Measurements from ENCODE around the gene PRR33.

The PRR33 gene

DNA sequence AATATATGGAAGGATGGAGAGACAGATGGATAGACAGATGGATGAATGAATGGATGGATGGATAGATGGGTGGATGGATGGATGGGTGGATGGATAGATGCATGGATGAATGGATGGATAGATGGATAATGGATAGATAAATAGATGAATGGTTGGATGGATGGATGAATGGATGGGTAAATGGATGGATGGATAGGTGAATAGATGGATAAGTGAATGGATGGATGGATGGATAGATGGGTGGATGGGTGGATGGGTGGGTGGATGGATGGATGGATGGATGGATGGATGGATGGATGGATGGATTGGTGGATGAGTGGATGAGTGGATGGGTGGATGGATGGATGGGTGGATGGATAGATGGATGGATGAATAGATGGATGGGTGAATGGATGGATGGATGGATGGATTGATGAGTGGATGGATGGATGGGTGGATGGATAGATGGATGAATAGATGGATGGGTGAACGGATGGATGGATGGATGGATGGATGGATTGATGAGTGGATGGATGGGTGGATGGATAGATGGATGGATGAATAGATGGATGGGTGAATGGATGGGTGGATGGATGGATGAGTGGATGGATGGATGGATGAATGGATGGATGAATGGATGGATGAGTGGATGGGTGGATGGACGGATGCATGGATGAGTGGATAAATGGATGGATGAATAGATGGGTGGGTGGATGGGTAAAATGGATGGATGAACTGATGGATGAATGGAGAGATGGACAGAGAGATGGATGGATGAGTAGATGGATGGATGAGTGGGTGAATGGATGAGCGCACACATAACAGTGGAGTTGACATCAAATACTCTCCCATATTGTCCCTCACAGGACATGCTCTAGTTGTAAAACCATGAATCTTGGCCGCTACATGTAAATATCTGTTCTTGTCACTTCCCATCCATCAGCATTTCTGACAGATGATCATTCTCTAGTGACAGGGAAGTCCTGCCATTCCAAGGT, 30.0 kb downstream of the PRR33 start:
- DNase-seq: no peak

DNA sequence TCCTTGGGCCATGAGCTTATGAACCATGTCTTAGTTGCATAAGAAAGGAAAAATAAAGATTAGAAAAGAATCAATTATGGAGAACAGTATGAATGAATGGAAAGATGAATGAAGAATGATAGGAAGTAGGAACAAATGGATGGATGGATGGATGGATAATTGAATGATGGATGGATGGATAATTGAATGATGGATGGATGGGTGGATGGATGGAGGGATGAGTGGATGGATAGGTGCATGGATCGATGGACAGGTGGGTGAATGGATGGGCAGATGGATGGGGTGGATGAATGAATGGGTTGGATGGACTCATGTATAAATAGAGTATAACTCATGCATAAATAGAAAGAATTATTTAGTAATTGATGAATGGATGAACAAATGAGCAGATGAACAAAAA, 31.6 kb downstream of the PRR33 start:
- DNase-seq: no peak

DNA sequence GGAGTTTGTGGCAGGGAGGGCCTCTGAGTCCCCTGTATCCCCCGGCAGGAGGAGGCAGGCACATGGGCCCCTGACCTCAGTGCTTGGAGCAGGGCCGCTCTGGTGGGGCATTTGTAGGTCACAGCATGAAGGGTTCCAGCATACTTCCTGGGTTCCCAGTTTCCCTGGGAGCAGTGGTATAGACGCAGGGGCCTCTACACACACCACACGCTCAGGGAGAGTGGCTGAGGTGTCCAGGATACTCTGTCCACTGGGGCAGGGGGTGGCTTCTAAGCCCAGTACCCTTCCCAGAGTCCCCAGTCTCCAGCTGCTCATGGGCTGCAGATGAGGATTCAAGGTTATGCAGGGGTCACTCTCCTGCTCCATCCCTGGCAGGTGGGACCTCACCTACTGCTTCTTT, 32.7 kb downstream of the PRR33 start:
- DNase-seq: no peak

DNA sequence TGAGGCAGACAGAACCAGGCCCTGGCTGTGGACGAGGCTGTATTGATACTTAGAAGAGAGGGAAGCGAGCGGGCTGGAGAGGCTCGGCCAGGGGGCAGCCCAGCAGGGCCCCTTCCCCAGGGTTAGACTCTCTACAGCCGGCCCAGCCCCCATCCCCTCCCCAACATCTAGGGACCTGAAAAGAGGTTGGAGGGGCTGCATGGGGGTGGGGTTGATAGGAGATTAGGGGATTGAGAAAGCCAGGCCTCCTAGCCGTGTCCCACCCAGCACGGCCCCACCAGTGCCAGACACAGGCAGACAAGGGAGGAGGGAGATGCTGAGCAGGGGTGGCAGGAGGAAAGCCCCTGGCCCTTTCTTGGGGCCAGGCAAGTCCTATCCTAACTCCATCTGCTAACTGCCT, 33.1 kb downstream of the PRR33 start:
- no peak for DNase-seq

DNA sequence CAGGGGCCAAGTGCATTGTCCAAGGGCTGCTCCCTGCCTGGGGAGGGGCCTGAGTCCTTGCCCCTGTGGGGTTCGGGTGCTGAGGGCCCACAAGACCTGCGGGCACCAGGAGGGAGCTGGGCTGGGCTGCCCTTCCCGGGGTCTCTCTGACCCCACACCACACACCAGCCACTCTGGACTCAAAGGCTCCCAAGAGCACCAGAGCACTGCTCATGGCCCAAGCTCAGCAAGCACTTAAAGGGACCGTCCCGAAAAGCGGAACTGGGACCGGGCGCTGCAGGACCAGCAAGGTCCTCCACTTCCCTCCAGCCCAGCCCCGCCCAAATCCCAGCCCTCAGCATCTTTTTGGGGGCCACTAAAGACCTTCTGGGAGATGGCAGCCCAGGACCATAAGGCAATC, 33.5 kb downstream of the PRR33 start:
- no peak for DNase-seq

DNA sequence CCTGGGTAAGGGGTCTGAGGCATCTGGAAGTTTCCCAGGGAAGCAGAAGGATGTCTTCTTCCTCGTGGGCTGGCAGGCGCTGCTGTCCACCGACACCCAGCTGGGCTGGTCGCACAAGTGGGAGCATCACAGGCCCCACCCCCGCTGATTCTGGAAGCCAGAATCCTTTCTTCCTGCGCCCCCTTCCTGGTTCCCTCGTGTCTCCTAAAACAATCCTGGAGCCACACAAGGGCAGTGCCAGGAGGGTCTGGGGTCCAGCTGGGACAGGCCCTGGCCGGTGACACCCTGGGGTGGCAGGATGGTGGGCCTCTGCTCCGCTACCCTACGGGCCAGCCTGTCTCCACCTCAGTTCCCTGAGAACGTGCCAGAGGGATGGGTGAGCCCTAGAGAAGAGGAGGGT, 34.6 kb downstream of the PRR33 start:
- no peak for DNase-seq

DNA sequence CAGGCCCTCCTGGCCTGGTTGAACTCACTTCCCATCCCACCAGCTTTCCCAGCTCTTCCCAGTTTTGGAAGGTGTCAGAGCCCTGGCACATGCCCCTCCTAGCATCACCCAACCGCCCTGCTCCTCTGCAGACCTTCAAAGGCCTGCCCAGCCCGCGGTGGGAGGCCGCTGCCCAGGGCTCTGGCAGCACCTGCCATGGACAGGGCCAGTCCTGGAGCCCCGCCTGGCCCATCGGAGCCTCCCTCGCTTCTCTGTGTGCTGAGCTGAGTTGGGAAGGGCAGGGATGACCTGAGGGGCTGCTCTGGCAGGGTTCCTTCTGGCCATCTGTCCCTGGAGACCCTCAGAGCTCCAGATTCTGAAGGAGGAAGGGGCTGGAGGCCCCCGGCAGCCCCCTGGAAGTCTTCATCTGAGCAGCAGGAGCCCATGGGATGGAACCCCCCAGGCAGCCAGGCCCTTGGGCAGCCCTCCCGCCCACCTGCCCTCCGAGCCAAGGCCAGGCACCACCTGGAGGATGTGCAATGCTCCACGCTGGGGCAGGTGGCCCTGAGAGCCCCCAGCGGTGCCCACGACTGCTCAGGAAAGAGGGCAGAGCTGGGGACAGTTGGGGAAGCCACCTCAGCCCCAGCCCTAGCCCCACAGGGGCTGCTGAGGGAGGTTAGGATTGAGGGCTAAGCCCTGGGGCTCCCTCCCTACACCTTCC, 35.2 kb downstream of the PRR33 start:
- DNase-seq: no peak

DNA sequence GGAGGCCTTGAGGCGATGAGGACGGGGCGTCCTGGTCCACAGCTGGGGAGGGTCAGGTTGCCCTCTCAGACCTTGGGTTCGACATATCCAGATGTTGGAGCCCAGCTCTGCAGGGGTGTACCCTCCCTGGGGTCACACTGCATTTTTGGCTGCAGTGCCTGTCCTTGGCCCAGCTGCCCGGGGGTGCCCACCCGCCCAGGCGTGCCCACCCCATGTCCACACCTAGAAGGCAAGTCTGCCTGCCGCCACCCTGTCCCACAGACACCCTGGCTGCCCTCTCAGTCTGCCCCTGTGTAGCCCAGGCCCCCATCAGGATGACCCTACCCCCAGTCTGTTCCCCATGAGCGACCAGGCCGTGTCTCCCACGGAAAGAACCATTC, 35.8 kb downstream of the PRR33 start:
- DNase-seq: no peak

DNA sequence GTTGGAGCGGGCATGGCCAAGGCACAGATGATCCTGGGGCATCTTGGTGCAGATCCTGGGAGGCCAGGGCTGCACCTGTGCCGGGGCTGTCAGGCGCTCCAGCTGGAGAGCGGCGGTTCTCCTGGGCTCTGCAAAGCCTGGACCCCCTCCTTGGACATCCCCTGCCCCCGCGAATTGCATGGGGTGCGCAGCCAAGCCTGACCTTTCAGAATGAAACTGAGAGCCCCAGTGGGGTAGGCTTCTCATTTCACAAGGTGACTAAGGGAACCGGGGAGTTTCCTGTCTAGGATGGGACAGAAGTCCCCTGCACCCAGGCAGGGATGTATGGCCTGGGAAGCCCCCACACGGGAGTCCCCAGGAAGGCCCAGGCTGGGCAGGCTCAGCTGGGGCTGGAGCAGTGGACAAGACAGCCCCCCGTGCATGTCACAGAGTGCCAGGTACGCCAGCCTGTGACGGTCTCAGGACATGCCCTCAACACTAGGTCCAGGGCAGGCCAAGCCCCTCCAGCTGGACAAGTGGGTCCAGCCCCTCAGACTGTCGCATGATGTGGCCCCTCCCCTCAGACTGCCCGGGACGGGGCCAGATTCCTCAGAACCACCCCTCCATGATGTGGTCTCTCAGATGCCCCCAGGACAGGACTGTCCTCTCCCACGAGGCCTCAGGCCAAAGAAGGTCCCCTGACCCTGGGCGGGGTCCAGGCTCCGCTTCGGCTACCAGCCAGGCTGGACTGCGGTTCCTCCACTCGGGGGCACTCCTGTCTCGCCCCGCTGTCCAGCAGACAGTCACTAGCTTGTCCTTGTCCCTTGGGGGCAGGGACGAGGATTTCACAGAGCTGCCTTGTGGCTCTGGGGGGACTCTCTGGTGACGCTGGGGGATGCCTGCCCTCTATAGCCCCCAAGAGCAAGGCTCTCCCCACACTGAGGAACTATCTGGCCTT, 36.5 kb downstream of the PRR33 start:
- no peak for DNase-seq

DNA sequence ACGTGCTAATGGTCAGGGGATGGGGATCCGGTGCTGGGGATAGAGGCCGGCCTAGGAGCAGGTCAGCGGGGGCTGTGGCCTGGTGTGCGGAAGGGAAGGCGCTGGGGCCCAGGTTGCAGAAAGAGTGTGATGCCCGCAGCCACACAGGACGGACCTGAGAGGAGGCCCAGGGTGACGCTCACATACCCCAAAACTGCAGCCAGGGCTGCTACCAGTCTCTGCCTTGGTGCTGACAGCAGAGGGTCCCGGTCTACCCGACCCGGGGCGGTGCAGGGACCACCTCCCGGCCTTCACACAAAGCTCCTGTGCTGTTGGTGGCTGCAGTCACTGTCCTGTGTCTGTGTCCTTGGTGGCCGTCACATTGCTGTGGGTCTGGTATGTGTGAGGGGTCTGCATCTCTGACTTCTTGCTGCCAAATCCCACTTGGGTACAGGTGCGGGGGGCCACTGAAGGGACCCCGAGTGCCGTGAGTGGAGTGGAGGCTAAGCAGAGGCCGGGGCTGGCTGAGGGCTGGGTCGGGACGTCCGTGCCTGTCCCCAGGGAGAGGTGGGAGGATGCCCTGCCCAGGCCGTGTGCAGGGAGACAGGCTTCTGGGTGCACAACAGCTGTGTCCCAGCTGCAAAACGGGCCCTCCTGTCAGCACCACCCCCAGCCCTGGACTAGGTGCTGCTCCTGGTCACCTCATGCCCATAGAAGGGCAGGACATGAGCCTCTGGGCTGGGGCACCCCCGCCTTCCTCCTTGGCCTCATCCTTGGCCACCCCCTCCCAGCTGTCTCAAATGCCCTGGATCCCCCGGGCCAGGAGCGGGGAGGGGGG, 37.4 kb downstream of the PRR33 start:
- no peak for DNase-seq

DNA sequence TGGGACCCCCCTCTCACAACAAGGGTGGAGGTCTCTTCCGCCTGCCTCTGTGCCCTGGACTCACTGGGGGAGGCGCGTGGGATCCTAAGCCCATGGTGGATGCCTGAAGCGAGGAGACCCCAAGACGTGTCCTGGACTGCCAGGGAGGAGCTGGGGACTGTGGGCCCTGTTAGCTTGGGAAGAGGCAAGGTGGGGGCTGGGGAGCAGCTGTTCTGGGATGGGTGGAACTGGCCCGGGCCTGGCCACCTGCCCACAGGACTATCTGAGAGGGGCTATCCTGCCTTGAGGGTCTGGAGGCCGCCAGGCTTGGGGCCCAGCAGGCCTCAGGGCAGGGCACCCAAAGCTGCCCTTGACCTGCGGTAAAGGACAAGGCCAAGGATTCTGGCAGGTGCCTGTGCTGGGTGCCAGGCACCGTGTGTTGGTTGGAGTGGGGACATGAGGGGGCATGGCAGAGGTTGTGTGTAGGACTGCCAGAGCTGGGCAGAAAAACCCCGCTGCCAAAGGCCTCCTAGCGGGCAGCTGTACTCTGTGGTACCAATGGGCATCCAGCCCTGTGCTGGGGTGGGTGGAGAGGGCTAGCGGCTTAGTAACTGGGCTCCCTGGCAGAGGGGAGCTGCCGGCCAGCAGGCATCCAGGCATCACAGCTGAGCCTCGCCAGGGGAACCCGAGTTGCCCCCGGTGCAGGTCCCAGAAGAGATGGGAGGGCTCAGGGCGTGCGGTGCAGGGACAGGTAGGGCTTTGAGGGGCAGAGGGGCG, 38.1 kb downstream of the PRR33 start:
- no peak for DNase-seq

DNA sequence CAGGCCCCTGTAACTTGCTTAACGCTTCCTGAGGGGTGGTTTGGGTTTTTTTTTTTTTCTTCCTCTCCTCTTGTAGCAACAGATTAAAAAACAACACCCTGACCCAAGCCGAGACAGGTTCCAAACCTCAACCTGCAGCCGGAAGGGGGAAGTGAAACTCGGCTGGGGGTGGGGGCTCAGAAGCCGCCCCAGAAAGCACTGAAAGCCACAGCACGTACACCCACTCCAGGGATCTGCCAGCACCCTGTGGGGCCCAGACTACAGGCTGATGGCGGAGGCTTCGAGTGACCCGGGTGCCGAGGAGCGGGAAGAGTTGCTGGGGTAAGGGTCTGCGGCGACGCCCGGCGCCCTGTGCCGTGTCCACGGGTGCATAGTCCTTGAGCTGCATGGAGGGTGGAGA, 38.8 kb downstream of the PRR33 start, which contains the start of gene LSP1:
TSS of gene LSP1 (plus strand) at position 208 of the 400 bp plus-strand sequence. CDS start at position 269, 61 bp downstream.
- DNase-seq: peak; percentile 58

DNA sequence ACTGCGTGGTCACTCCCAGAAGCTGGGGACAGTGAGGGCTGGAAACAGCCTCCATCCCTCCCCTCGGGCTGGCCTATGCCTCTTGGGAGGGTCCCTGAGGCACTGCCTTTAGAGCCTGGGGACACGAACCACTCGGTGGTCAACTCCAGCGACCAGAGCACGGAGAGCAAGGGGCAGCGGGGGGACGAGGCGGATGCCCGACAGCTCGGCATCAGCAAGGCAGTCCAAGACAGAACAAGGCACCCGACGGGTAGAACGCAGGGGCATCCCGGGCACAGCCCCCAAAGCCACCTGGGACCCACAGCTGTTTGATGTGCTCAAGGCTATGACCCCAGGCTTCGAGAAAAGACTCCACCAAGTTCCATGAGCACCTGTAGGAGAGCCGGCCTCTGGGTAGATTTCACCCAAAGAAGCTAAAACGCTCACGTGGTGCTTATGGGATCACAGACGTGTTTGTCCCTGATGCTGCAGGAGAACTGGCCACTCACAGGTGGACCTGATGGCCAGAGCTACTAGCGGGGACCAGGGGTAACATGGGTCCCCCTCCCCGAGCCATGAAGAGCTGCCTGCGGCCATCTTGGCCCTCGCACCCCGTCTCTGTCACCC, 39.3 kb downstream of the PRR33 start:
- no peak for DNase-seq

DNA sequence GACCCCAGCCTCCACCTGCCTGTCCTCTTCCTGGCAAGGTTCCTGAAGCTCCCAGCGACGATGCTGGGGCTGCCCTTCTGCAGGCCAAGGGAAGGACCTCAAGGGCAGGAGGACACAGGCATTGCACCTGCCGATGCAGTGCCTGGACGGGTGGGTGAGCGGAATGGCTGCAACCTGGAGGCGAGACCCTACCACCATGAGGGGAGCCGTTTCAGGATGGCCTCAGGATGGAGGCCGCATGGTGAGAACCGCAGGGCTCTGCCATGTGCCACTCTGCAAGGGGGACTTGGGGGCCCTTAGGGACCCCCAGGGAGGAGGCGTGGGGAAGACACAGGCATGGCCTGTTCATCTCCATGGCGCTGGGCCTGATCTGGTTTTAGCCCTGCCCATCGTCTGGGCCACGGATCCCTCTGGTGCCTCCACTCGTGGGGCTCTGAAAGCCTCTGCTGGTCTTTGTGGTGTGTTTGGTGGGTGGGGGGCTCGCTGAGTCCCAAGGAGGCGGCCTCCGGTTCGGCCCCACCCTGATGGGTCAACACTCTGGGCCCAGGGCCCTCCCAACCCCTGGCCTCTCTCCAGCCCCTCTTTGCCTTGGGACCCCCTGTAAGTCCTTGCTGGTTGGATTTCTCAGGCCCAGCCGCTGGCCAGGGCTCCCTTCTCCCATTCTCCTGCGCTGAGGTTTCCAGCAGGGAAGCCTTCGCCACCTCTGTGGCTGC, 40.1 kb downstream of the PRR33 start:
- DNase-seq: no peak

DNA sequence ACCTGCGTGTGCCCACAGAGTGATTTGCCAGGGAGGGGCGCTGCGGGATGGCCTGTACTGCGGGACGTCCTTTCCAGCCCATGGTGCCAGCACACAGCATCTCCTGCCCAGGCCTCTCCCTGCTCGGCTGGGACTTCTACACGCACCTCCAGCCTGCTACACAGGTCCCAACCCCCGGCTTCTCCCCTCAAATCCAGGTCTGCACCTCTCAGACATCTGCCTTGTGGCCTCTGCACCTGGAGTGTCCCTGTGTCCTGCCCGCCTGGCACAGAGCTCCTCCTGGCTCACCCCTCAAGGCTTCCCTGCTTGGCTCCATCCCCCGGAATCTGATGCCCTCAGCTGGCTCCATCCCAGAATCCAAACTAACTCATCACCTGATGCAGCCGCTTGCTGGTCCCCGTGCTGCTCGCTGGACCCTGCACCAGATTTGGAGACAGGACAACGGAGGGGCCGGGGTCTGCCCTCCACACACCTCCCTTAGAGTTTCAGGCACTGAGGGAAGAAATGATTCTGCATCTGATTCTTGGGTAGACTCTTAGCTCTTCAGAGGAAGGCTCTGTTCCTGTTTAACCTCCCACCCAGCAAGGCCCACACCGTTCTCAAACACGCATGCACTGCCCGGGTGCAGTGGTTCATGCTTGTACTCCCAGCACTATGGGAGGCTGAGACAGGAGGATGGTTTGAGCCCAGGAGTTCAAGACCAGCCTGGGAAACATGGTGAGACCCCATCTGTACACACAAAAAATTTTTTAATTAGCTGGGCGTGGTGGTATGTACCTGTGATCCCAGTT, 42.9 kb downstream of the PRR33 start:
- no peak for DNase-seq

DNA sequence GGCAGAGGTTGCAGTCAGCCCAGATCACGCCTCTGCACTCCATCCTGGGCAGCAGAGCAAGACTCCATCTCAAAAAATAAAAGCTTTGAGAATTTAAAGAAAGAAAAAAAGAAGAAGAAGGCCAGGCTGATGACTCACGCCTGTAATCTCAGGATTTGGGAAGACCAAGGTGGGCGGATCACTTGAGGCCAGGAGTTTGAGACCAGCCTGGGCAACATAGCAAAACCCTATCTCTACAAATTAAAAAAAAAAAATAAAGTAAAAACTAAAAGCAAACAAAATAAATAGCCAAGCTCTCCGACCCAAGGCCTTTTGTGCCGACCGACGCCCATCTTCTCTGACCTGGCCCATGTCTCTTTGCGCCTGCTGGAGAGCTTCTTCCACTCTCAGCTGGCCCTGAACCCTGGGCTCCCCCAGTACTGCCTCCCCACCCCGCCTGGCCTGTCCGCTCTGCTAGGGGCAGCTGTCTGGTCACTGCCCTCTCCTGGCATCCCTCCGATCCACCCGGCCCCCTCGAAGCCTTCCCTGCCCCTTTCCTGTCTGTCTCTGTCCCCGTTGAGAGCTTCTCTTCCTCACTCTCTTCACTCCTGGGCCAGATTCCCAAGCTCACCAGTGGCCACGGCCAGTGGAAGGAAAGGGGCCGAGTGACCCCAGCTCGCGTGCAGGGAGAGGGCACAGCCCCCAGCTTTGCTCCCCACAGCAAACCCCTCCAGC, 43.6 kb downstream of the PRR33 start:
- no peak for DNase-seq

DNA sequence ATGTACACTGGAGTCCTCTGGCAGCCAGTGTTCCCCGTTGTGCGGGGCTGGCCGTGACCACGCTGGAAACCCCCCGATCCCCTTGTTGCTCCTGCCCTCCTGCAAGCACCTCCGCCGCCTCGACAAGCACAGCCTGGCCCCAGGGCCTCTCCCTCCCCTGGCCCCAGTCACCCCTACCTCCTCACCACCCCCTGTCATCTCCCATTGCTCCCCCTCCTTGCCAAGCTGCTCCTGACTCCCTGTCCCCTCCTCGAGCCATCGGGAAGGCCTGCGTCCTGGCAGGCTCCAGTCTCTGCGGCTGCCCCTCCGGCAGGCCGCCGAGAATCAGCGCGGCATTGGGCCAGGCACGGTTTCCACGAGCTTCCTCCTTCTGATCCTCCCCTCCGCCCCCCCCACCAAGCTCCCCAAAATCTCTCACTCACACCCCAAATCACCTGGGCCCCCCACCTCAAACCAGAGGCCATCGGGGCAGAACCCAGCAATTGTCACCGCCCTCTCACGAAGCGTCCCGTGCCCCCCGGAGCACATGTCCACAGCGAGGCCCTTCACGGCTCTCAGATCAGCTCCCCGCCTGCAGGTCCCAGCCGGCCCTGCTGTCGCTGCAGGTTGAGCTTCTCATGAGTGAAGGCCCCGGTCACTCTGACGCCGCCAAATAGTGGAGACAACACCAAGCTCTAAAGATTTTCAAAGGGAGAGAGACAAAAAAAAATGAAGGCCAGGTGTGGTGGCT, 44.5 kb downstream of the PRR33 start:
- DNase-seq: no peak

DNA sequence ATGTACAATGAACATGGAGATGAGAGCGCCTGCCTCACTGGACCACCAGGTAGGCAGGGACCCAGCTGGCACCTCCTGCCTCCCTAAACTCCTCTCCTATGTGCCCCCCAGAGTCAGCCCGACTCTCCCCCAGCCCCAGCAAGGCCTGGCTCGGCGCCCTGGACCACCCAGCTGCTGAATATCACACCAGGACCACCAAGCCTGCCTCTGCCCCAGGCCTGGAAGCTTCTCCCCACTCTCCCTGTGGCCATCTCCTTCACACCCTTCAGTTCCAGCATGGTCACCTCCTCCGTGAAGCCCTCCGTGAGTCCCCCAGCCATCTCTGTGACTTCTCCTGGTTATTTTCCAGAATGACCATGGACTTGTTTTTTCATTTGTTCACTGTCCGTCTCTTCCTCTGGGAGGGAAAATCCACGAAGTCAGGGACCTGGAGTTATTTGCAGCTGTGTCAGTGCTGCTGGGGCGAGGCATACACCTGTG, 45.2 kb downstream of the PRR33 start:
- no peak for DNase-seq

Measured in SIG-M5 (cell line).